HEK293 (cell line): ENCODE measurements around the gene LAG3.

Experiments
- BCL11B ChIP-seq: fragments of 450-650 bp; formaldehyde crosslinking; IDR thresholded peaks from 2 replicates; pipeline ENCODE4 v1.5.1; 2016; ENCODE audit warnings: low read depth, missing biosample characterization, missing genetic modification characterization
- CTCF ChIP-seq: fragments of 450-650 bp; formaldehyde crosslinking; IDR thresholded peaks from 2 replicates; pipeline ENCODE4 v1.5.1; 2016; ENCODE audit warnings: missing biosample characterization, missing genetic modification characterization
- GLI2 ChIP-seq: fragments of 450-650 bp; formaldehyde crosslinking; IDR thresholded peaks from 2 replicates; pipeline ENCODE4; 2017; ENCODE audit warnings: missing biosample characterization, missing genetic modification characterization, low read depth, borderline replicate concordance
- GLIS2 ChIP-seq: fragments of 450-650 bp; formaldehyde crosslinking; IDR thresholded peaks from 2 replicates; pipeline ENCODE4 v1.5.1; 2016; ENCODE audit warnings: missing biosample characterization, missing genetic modification characterization
- KLF16 ChIP-seq: fragments of 450-650 bp; formaldehyde crosslinking; IDR thresholded peaks from 2 replicates; pipeline ENCODE4 v1.5.1; 2017; ENCODE audit warnings: missing biosample characterization, missing genetic modification characterization
- KLF8 ChIP-seq: fragments of 450-650 bp; formaldehyde crosslinking; IDR thresholded peaks from 2 replicates; pipeline ENCODE4 v1.5.1; 2016; ENCODE audit warnings: missing biosample characterization, missing genetic modification characterization
- SCRT1 ChIP-seq: fragments of 450-650 bp; formaldehyde crosslinking; IDR thresholded peaks from 2 replicates; pipeline ENCODE4 v1.5.1; 2016; ENCODE audit warnings: missing biosample characterization, missing genetic modification characterization, borderline replicate concordance
- SCRT2 ChIP-seq: fragments of 450-650 bp; formaldehyde crosslinking; IDR thresholded peaks from 2 replicates; pipeline ENCODE4 v1.5.1; 2016; ENCODE audit warnings: missing biosample characterization, missing genetic modification characterization
- SETDB1 ChIP-seq: IDR thresholded peaks from one replicate; pipeline ENCODE4 v1.6.1; 2017; ENCODE audit warnings: mild to moderate bottlenecking, low read length, moderate library complexity, mixed read lengths; ENCODE audit not compliant: insufficient read length
- TCF7L2 ChIP-seq: IDR thresholded peaks from 2 replicates; pipeline ENCODE4 v1.6.1; 2011; ENCODE audit warnings: low read depth, mild to moderate bottlenecking, inconsistent platforms, low read length, moderate library complexity, borderline replicate concordance
- TRIM28 ChIP-seq: IDR thresholded peaks from 2 replicates; pipeline ENCODE4 v1.6.1; 2011; ENCODE audit warnings: low read length, control low read depth, borderline replicate concordance
- ZBTB10 ChIP-seq: fragments of 450-650 bp; formaldehyde crosslinking; IDR thresholded peaks from 2 replicates; pipeline ENCODE4 v1.5.1; 2016; ENCODE audit warnings: missing biosample characterization, missing genetic modification characterization
- ZBTB21 ChIP-seq: fragments of 450-650 bp; formaldehyde crosslinking; IDR thresholded peaks from 2 replicates; pipeline ENCODE4 v1.5.1; 2017; ENCODE audit warnings: missing biosample characterization, missing genetic modification characterization
- ZBTB26 ChIP-seq: fragments of 450-650 bp; formaldehyde crosslinking; optimal IDR thresholded peaks from 2 replicates; pipeline ENCODE3; 2016; ENCODE audit warnings: missing biosample characterization, mild to moderate bottlenecking, missing genetic modification characterization
- ZBTB44 ChIP-seq: fragments of 450-650 bp; IDR thresholded peaks from 2 replicates; pipeline ENCODE4 v1.5.1; 2018; ENCODE audit warnings: missing biosample characterization, mild to moderate bottlenecking, missing genetic modification characterization
- ZBTB8A ChIP-seq: fragments of 450-650 bp; formaldehyde crosslinking; IDR thresholded peaks from 2 replicates; pipeline ENCODE4 v1.5.1; 2016; ENCODE audit warnings: missing biosample characterization, missing genetic modification characterization
- ZNF155 ChIP-seq: fragments of 450-650 bp; formaldehyde crosslinking; IDR thresholded peaks from 2 replicates; pipeline ENCODE4 v1.5.1; 2016; ENCODE audit warnings: missing biosample characterization, missing genetic modification characterization
- ZNF174 ChIP-seq: fragments of 450-650 bp; formaldehyde crosslinking; IDR thresholded peaks from 2 replicates; pipeline ENCODE4 v1.5.0; 2017; ENCODE audit warnings: missing biosample characterization, mild to moderate bottlenecking, missing genetic modification characterization
- ZNF23 ChIP-seq: fragments of 450-650 bp; formaldehyde crosslinking; IDR thresholded peaks from 2 replicates; pipeline ENCODE4 v1.5.1; 2016; ENCODE audit warnings: missing biosample characterization, missing genetic modification characterization, borderline replicate concordance
- ZNF248 ChIP-seq: fragments of 450-650 bp; formaldehyde crosslinking; IDR thresholded peaks from 2 replicates; pipeline ENCODE4 v1.5.1; 2017; ENCODE audit warnings: missing biosample characterization, missing genetic modification characterization
- ZNF449 ChIP-seq: fragments of 450-650 bp; formaldehyde crosslinking; IDR thresholded peaks from 2 replicates; pipeline ENCODE4 v1.5.1; 2017; ENCODE audit warnings: missing biosample characterization, mild to moderate bottlenecking, missing genetic modification characterization, moderate library complexity
- ZNF473 ChIP-seq: fragments of 450-650 bp; formaldehyde crosslinking; IDR thresholded peaks from 2 replicates; pipeline ENCODE4 v1.5.1; 2017; ENCODE audit warnings: missing biosample characterization, missing genetic modification characterization
- ZNF585B ChIP-seq: fragments of 450-650 bp; formaldehyde crosslinking; IDR thresholded peaks from 2 replicates; pipeline ENCODE4 v1.5.1; 2016; ENCODE audit warnings: missing biosample characterization, missing genetic modification characterization
- ZNF654 ChIP-seq: fragments of 450-650 bp; formaldehyde crosslinking; IDR thresholded peaks from 2 replicates; pipeline ENCODE4 v1.5.1; 2016; ENCODE audit warnings: low read depth, missing biosample characterization, missing genetic modification characterization
- ZNF658 ChIP-seq: fragments of 450-650 bp; formaldehyde crosslinking; IDR thresholded peaks from 2 replicates; pipeline ENCODE4; 2016; ENCODE audit warnings: missing biosample characterization, missing genetic modification characterization
- ZNF768 ChIP-seq: fragments of 450-650 bp; formaldehyde crosslinking; IDR thresholded peaks from 2 replicates; pipeline ENCODE4 v1.5.1; 2018; ENCODE audit warnings: missing biosample characterization, mild to moderate bottlenecking, missing genetic modification characterization
- ZNF791 ChIP-seq: fragments of 450-650 bp; formaldehyde crosslinking; IDR thresholded peaks from 2 replicates; pipeline ENCODE4 v1.5.1; 2016; ENCODE audit warnings: missing biosample characterization, missing genetic modification characterization
- ZSCAN23 ChIP-seq: fragments of 450-650 bp; formaldehyde crosslinking; IDR thresholded peaks from 2 replicates; pipeline ENCODE4 v1.5.1; 2016; ENCODE audit warnings: missing biosample characterization, missing genetic modification characterization
- ZSCAN5A ChIP-seq: fragments of 450-650 bp; formaldehyde crosslinking; IDR thresholded peaks from 2 replicates; pipeline ENCODE4 v1.5.1; 2016; ENCODE audit warnings: missing biosample characterization, missing genetic modification characterization

LAG3 gene

GRCh38 chr12:6723607-6724408 is 48.5 kb upstream of the LAG3 start, which contains the start of gene COPS7A (continued):
- TF ChIP-seq GLIS2 (tag by site-specific recombination) (peak; percentile 96), ZBTB10 (tag by site-specific recombination) (peak; percentile 87), TCF7L2 (peak; percentile 20; the same call in 1 of the 2 replicates), ZNF174 (tag by site-specific recombination) (no peak), ZSCAN23 (tag by site-specific recombination) (no peak), ZBTB44 (tag by site-specific recombination) (peak; percentile 41; the same call in 1 of the 2 replicates), ZNF585B (tag by site-specific recombination) (no peak), CTCF (tag by site-specific recombination) (peak; percentile 63; the same call in 1 of the 2 replicates), ZSCAN5A (no peak), ZBTB26 (peak; percentile 65), ZNF449 (tag by site-specific recombination) (peak; percentile 10; the same call in 1 of the 2 replicates), ZNF155 (tag by site-specific recombination) (no peak), ZNF768 (tag by site-specific recombination) (no peak; the same call in 1 of the 2 replicates), KLF16 (tag by site-specific recombination) (peak; percentile 67; the same call in 1 of the 2 replicates), GLI2 (tag by site-specific recombination) (no peak; the same call in 1 of the 2 replicates), KLF8 (tag by site-specific recombination) (peak; percentile 97), ZNF23 (no peak), ZNF658 (tag by site-specific recombination) (no peak), SETDB1 (peak; percentile 46), TRIM28 (peak; percentile 84), ZNF654 (no peak), ZBTB8A (tag by site-specific recombination) (peak; percentile 68), BCL11B (tag by site-specific recombination) (0 out of 2 replicates have a peak, but pooled peaks have one; percentile 37), ZNF791 (tag by site-specific recombination) (no peak), ZBTB21 (tag by site-specific recombination) (peak; percentile 89), SCRT1 (tag by site-specific recombination) (no peak), ZNF473 (tag by site-specific recombination) (no peak), SCRT2 (no peak), ZNF248 (tag by site-specific recombination) (no peak)
- TF ChIP-seq, all 188 proteins: peak for 76
